GM06990 (cell line): ENCODE data around the gene JAML.
"Not testable (repeated sequence)": the region's sequence is repeated elsewhere in the genome, so short reads cannot be mapped to it uniquely, and the experiment has no call there.

Experiments
- DNase-seq: peaks from one replicate; pipeline ENCODE4 v3.0.0-alpha.2; 2011; ENCODE audit not compliant: insufficient read length; ENCODE audit errors: extremely low read depth
- H3K27me3 ChIP-seq: replicated peaks from 2 replicates; pipeline ENCODE4 v1.6.0; 2011; ENCODE audit warnings: low read length; ENCODE audit not compliant: control insufficient read depth, insufficient read depth
- H3K36me3 ChIP-seq: 2 replicates; pipeline ENCODE4 v1.5.1; 2011; ENCODE audit warnings: low read length; ENCODE audit not compliant: control insufficient read depth, insufficient read depth
- H3K4me3 ChIP-seq: replicated peaks from 2 replicates; pipeline ENCODE4 v1.5.1; 2011; ENCODE audit warnings: low read depth, mild to moderate bottlenecking, control low read depth, low read length
- CTCF ChIP-seq: IDR thresholded peaks from 2 replicates; pipeline ENCODE4 v1.5.1; 2011; ENCODE audit warnings: low read length, control low read depth, mild to moderate bottlenecking, inconsistent platforms; ENCODE audit not compliant: insufficient read depth, poor library complexity, severe bottlenecking

JAML gene

GRCh38 chr11:118200497-118200896 is 24.3 kb downstream of the JAML start:
- no peak for DNase-seq
- H3K36me3 ChIP-seq: no peaks in the 10 kb centered on the region
- H3K4me3 ChIP-seq: no peak overlapping the region
- peaks cover 2% of the 10 kb centered on the region for H3K27me3 ChIP-seq
- TF ChIP-seq CTCF: no peak

GRCh38 chr11:118199135-118199534 is 25.7 kb downstream of the JAML start:
- no peak for DNase-seq
- TF ChIP-seq CTCF: no peak
- Histone ChIP-seq H3K36me3 (no peaks in the 10 kb centered on the region), H3K4me3 (no peak overlapping the region), H3K27me3 (peaks cover 2% of the 10 kb centered on the region)

GRCh38 chr11:118198370-118198769 is 26.4 kb downstream of the JAML start:
- Histone ChIP-seq H3K27me3 (peaks cover 2% of the 10 kb centered on the region), H3K4me3 (no peak overlapping the region), H3K36me3 (no peaks in the 10 kb centered on the region)
- peak; percentile 59 for DNase-seq
- peak; percentile 95 for TF ChIP-seq CTCF

- H3K4me3 ChIP-seq: no peak overlapping the region
- no peaks in the 10 kb centered on the region for H3K36me3 ChIP-seq
- no peaks in the 10 kb centered on the region; the same call in none of the 2 replicates for H3K27me3 ChIP-seq
- DNase-seq: no peak
- no peak for TF ChIP-seq CTCF
These were observed 29.8 kb downstream of the JAML start for GRCh38 chr11:118194835-118195627.

GRCh38 chr11:118193910-118194566 is 30.8 kb downstream of the JAML start:
- Histone ChIP-seq H3K36me3 (no peaks in the 10 kb centered on the region), H3K4me3 (no peak overlapping the region), H3K27me3 (no peaks in the 10 kb centered on the region; the same call in none of the 2 replicates)
- DNase-seq: no peak
- no peak for TF ChIP-seq CTCF

GRCh38 chr11:118192817-118193216 is 32.0 kb downstream of the JAML start:
- not testable (repeated sequence) for H3K4me3 ChIP-seq, H3K27me3 ChIP-seq, DNase-seq, H3K36me3 ChIP-seq

- H3K4me3 ChIP-seq, H3K36me3 ChIP-seq, H3K27me3 ChIP-seq, DNase-seq: not testable (repeated sequence)
These were observed 33.8 kb downstream of the JAML start for GRCh38 chr11:118190942-118191506.
